WERI-Rb-1 (cell line): ENCODE measurements around the gene AZU1.

ENCODE experiments used
- DNase-seq: peaks from one replicate; pipeline ENCODE4 v3.0.0-alpha.2; 2020
- H3K27ac ChIP-seq: fragments of 250-450 bp; sonication (Bioruptor Pico); 2 replicates; pipeline ENCODE4 v1.5.1; 2020; ENCODE audit warnings: mild to moderate bottlenecking, moderate library complexity
- H3K27me3 ChIP-seq: fragments of 250-450 bp; sonication (Bioruptor Pico); 2 replicates; pipeline ENCODE4 v1.5.1; 2021; ENCODE audit warnings: mild to moderate bottlenecking, low read depth, moderate library complexity; ENCODE audit not compliant: insufficient read depth, severe bottlenecking
- H3K36me3 ChIP-seq: fragments of 250-450 bp; sonication (Bioruptor Pico); 2 replicates; pipeline ENCODE4 v1.5.1; 2020; ENCODE audit warnings: mild to moderate bottlenecking, moderate library complexity
- H3K4me3 ChIP-seq: 2 replicates; pipeline ENCODE4 v1.5.1; 2011; ENCODE audit warnings: low read depth, mild to moderate bottlenecking, control low read depth, low read length
- H3K9me3 ChIP-seq: fragments of 250-450 bp; sonication (Bioruptor Pico); 2 replicates; pipeline ENCODE4 v1.5.1; 2021; ENCODE audit warnings: mild to moderate bottlenecking, moderate library complexity; ENCODE audit not compliant: severe bottlenecking
- TF ChIP-seq, protein P1 (sequence below): IDR thresholded peaks from 2 replicates; pipeline ENCODE4 v1.5.1; 2011; ENCODE audit warnings: low read depth, mild to moderate bottlenecking, control low read depth, inconsistent platforms, low read length

AZU1 gene

DNA sequence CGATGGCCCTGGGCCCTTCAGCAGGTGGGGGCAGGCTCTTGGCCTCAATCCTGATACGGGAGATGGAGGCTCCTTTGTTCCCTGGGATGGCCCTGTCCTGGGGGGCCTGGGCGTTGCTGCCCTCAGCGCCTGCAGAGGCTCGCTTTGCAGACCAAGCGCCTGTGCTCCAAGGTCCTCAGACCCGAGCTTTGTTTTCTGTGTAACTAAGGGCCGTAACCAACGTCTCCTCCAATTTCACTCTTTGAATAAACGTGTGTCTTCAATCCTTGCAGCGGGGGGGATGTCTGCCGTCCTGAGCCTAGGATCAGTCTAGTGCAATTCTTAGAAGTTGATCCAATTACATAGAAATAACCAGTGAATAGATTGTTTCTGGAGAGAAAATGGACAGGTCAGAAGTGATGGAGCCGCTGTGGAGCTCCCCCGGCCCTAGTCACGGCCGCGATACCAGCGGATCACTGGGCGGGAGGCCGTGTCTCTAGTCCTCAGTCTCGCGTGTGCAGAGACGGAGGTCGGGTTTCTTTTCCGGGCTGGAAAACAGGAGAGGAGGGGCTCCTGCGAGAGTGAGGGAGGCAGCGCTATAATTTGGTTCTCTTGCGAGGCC lies 25.0 kb upstream of the AZU1 start:
- H3K9me3 ChIP-seq = no peaks in the 10 kb centered on the region
- peaks cover 96% of the 10 kb centered on the region for H3K36me3 ChIP-seq
- H3K27me3 ChIP-seq = no peaks in the 10 kb centered on the region
- TF ChIP-seq, protein P1, sequence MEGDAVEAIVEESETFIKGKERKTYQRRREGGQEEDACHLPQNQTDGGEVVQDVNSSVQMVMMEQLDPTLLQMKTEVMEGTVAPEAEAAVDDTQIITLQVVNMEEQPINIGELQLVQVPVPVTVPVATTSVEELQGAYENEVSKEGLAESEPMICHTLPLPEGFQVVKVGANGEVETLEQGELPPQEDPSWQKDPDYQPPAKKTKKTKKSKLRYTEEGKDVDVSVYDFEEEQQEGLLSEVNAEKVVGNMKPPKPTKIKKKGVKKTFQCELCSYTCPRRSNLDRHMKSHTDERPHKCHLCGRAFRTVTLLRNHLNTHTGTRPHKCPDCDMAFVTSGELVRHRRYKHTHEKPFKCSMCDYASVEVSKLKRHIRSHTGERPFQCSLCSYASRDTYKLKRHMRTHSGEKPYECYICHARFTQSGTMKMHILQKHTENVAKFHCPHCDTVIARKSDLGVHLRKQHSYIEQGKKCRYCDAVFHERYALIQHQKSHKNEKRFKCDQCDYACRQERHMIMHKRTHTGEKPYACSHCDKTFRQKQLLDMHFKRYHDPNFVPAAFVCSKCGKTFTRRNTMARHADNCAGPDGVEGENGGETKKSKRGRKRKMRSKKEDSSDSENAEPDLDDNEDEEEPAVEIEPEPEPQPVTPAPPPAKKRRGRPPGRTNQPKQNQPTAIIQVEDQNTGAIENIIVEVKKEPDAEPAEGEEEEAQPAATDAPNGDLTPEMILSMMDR = no peak
- no peak overlapping the region for H3K27ac ChIP-seq
- DNase-seq = no peak
- H3K4me3 ChIP-seq = no peak overlapping the region

DNA sequence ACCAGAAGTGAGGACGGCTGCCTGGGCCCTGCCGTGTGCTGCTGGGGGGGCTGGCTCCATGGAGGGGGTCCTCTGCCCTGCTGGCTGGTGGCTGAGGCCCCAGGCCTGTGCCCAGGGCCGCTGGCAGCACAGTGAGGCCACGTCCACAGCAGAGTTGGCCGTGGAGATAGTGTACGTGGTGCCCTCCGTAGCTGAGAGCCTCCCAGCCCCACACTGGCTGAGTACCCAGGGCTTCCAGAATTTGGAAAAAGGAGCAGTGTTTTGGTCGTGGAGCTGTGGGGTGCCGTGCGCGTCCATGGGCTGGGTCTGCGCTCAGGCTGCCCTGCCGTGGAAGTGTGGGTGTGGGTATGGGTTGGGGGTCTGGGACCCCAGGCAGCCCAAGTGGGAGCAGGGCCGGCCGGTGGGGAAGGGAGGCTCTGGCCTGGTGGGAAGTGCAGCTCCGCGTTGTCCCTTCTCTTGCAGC lies 24.5 kb upstream of the AZU1 start:
- H3K36me3 ChIP-seq = peaks cover 99% of the 10 kb centered on the region
- no peak overlapping the region for H3K27ac ChIP-seq
- H3K9me3 ChIP-seq = no peaks in the 10 kb centered on the region
- no peak for DNase-seq
- TF ChIP-seq, protein P1 = no peak
- H3K4me3 ChIP-seq = no peak overlapping the region
- H3K27me3 ChIP-seq = no peaks in the 10 kb centered on the region

DNA sequence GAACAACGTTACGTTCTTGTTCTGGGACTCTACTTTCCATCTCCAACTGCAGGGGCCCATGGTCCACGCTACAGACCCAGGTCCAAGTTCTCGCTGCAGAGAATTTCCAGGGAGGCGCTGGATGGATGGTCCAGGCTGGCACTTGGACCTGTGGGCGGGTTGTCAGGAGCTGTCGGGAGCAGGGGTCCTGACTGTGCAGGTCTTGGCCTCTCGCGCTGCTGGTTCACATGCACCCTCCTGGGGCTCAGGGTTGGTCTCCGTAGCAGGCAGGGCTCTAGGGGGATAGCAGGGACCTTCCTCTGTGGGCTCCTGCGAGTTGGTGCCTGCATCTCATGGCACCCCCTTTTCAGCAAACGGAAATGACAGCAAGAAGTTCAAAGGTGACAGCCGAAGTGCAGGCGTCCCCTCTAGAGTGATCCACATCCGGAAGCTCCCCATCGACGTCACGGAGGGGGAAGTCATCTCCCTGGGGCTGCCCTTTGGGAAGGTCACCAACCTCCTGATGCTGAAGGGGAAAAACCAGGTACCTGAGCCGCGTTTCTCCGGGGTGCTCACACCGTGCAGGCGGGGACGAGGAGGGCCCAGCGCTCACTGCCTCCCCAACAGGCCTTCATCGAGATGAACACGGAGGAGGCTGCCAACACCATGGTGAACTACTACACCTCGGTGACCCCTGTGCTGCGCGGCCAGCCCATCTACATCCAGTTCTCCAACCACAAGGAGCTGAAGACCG lies 23.8 kb upstream of the AZU1 start:
- Histone ChIP-seq H3K4me3 (no peak overlapping the region), H3K36me3 (peaks cover 97% of the 10 kb centered on the region), H3K9me3 (no peaks in the 10 kb centered on the region), H3K27ac (no peak overlapping the region), H3K27me3 (no peaks in the 10 kb centered on the region)
- DNase-seq = no peak
- TF ChIP-seq, protein P1 = no peak

DNA sequence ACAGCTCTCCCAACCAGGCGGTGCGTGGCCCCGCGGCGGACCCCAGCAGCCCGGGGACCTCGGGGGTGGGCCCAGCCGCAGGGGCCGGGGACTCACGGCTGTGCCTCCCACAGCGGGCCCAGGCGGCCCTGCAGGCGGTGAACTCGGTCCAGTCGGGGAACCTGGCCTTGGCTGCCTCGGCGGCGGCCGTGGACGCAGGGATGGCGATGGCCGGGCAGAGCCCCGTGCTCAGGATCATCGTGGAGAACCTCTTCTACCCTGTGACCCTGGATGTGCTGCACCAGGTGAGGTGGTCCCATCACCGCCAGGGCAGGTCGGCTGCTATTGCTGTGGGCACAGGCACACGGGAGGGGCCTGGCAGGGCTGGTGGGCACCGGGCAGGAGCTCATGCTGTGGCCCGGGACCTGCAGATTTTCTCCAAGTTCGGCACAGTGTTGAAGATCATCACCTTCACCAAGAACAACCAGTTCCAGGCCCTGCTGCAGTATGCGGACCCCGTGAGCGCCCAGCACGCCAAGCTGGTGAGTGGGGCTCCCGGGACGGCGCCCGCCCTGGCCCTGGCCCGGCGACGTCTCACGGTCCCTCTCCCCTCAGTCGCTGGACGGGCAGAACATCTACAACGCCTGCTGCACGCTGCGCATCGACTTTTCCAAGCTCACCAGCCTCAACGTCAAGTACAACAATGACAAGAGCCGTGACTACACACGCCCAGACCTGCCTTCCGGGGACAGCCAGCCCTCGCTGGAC lies 23.0 kb upstream of the AZU1 start:
- Histone ChIP-seq H3K36me3 (peaks cover 97% of the 10 kb centered on the region), H3K4me3 (no peak overlapping the region), H3K9me3 (no peaks in the 10 kb centered on the region), H3K27ac (no peak overlapping the region), H3K27me3 (no peaks in the 10 kb centered on the region)
- TF ChIP-seq, protein P1 = no peak
- no peak for DNase-seq

DNA sequence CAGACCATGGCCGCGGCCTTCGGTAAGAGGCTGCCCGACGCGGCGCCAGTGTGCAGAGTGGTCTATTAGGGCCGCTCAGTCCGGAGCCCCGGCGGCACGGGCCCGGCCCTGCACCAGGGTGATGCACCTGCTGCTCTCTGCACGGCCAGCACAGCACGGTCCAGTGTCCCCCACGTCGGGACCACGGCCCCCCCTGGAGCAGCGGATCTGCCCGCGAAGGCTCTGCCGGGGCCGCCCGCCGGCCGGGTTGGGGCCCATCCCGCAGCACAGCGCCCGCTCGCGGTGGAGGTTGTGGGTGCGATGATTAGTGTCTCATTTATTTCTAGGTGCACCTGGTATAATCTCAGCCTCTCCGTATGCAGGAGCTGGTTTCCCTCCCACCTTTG lies 22.5 kb upstream of the AZU1 start:
- DNase-seq = no peak
- Histone ChIP-seq H3K9me3 (no peaks in the 10 kb centered on the region), H3K27me3 (no peaks in the 10 kb centered on the region), H3K4me3 (no peak overlapping the region), H3K27ac (no peak overlapping the region), H3K36me3 (peaks cover 97% of the 10 kb centered on the region)
- TF ChIP-seq, protein P1 = no peak
